HepG2 (cell line): ENCODE data around the gene NIBAN1. TPM values are rescaled to one million over a fixed set of nuclear protein-coding genes. Genes with fewer than 3 reads are reported as not detected.

Experiments used
- ATAC-seq: fragments of 200-7000 bp; cut with Tn5 transposase; 3 replicates; pipeline ENCODE4 v1.9.1; 2020; ENCODE audit warnings: mild to moderate bottlenecking, moderate library complexity
- BruUV-seq: library from RNA; stranded (reverse); fragments of 400-500 nt; replicated peaks from 2 replicates; lab custom pipeline; 2021; lab: Mats Ljungman, UMichigan
- CTCF ChIA-PET: fragments of 300-600 bp; formaldehyde crosslinking; extraction: SDS; loops from one replicate; lab custom pipeline; 2021; ENCODE audit warnings: low total read pairs, inconsistent platforms, low intra/inter-chr PET ratio; lab: Yijun Ruan, JAX
- POLR2A ChIA-PET: fragments of 350-600 bp; sonication (Branson Sonifier 250); formaldehyde crosslinking; loops from one replicate; lab custom pipeline; 2020; ENCODE audit warnings: antibody characterized with exemption, inconsistent platforms; lab: Yijun Ruan, JAX
- DNase-seq: peaks from one replicate; pipeline ENCODE4 v3.0.0-alpha.2; 2015; ENCODE audit warnings: low spot score
- FAIRE-seq: peaks from 3 replicates; lab custom pipeline; 2011; peaks lifted over from hg19 to GRCh38; lab: Jason Lieb, UNC
- H2AFZ ChIP-seq: one replicate; pipeline ENCODE4 v1.6.1; 2011; ENCODE audit warnings: low read length, inconsistent platforms
- H3K27ac ChIP-seq: fragments of 300-600 bp; 3 replicates; pipeline ENCODE4 v1.8.0; 2011; ENCODE audit warnings: mixed run types, mild to moderate bottlenecking, mixed read lengths, low read length, inconsistent platforms; ENCODE audit not compliant: insufficient read depth; ENCODE audit errors: extremely low read length
- H3K27me3 ChIP-seq, 2 experiments: fragments of 200-600 bp in 1 of 2; 2 replicates in 1 of 2; 3 replicates in 1 of 2; pipeline versions ENCODE4 v1.6.0 to v1.8.0; 2011; ENCODE audit warnings: low read length in 2 of 2, mild to moderate bottlenecking in 2 of 2, moderate library complexity in 2 of 2, inconsistent platforms in 1 of 2; ENCODE audit not compliant: insufficient read depth in 2 of 2, control insufficient read depth in 1 of 2
- H3K36me3 ChIP-seq, 2 experiments: fragments of 200-600 bp in 1 of 2; replicated peaks in 1 of 2; 2 replicates in 1 of 2; 3 replicates in 1 of 2; pipeline versions ENCODE4 v1.5.1 to v1.8.0; 2011; ENCODE audit warnings: low read length in 2 of 2, inconsistent platforms in 1 of 2; ENCODE audit not compliant: insufficient read depth in 2 of 2, control insufficient read depth in 1 of 2
- H3K4me1 ChIP-seq: 2 replicates; pipeline ENCODE4 v1.5.1; 2012; ENCODE audit warnings: low read length, inconsistent platforms; ENCODE audit not compliant: insufficient read depth
- H3K4me2 ChIP-seq: 2 replicates; pipeline ENCODE4 v1.6.0; 2011; ENCODE audit warnings: low read depth, low read length, inconsistent platforms
- H3K4me3 ChIP-seq, 3 experiments: fragments of 200-600 bp in 1 of 3; sonication (generic), shearing (Covaris generic) in 1 of 3; replicated peaks in 1 of 3; 2 replicates each; pipeline ENCODE4 v1.5.1; 2011 to 2016; ENCODE audit warnings: low read length in 3 of 3, inconsistent platforms in 2 of 3, low read depth in 2 of 3, mild to moderate bottlenecking in 2 of 3, control low read depth in 1 of 3, mixed read lengths in 1 of 3; ENCODE audit not compliant: insufficient read depth in 1 of 3
- H3K79me2 ChIP-seq: one replicate; pipeline ENCODE4 v1.6.1; 2011; ENCODE audit warnings: low read length, inconsistent platforms; ENCODE audit not compliant: insufficient read depth
- H3K9ac ChIP-seq: 2 replicates; pipeline ENCODE4 v1.6.0; 2011; ENCODE audit warnings: mild to moderate bottlenecking, low read depth, low read length, inconsistent platforms; ENCODE audit not compliant: insufficient read depth
- H3K9me3 ChIP-seq: 2 replicates; pipeline ENCODE4 v1.5.1; 2012; ENCODE audit warnings: mild to moderate bottlenecking, low read length
- H4K20me1 ChIP-seq: 2 replicates; pipeline ENCODE4 v1.6.0; 2011; ENCODE audit warnings: inconsistent platforms, mild to moderate bottlenecking, low read length, moderate library complexity; ENCODE audit not compliant: insufficient read depth
- FIP1L1 ChIP-seq: fragments of 200-400 bp; formaldehyde crosslinking; IDR thresholded peaks from 2 replicates; pipeline ENCODE4 v1.6.1; 2018; ENCODE audit warnings: low read depth, mild to moderate bottlenecking, low read length, moderate library complexity, borderline replicate concordance; ENCODE audit not compliant: insufficient read depth
- FOXO4 ChIP-seq: sonication (generic); formaldehyde crosslinking; conservative IDR thresholded peaks from 2 replicates; pipeline ENCODE4 v1.8.1; 2023; ENCODE audit warnings: missing genetic modification reagents
- HMG20B ChIP-seq: conservative IDR thresholded peaks from 2 replicates; pipeline ENCODE4 v1.6.1; 2016; ENCODE audit warnings: missing genetic modification reagents, missing compliant biosample characterization
- HOXA5 ChIP-seq: sonication (generic); formaldehyde crosslinking; IDR thresholded peaks from 2 replicates; pipeline ENCODE4 v1.4.0; 2020; ENCODE audit warnings: missing genetic modification reagents
- KLF15 ChIP-seq: sonication (generic); formaldehyde crosslinking; IDR thresholded peaks from 2 replicates; pipeline ENCODE4 v1.8.1; 2023; ENCODE audit warnings: borderline replicate concordance, mild to moderate bottlenecking, inconsistent platforms, missing genetic modification reagents, mixed read lengths
- KMT2A ChIP-seq: sonication (generic); formaldehyde crosslinking; IDR thresholded peaks from 2 replicates; pipeline ENCODE4 v1.4.0; 2020; ENCODE audit warnings: missing genetic modification reagents
- NCOA2 ChIP-seq: sonication (generic); formaldehyde crosslinking; IDR thresholded peaks from 2 replicates; pipeline ENCODE4 v1.8.0; 2022; ENCODE audit warnings: inconsistent platforms
- THAP11 ChIP-seq: IDR thresholded peaks from 2 replicates; pipeline ENCODE4 v1.6.1; 2016; ENCODE audit warnings: missing biosample characterization, missing genetic modification reagents
- U2AF1 ChIP-seq: fragments of 200-400 bp; formaldehyde crosslinking; optimal IDR thresholded peaks from 2 replicates; pipeline ENCODE3; 2017; ENCODE audit warnings: mild to moderate bottlenecking, low read depth, low read length
- ZBTB38 ChIP-seq: sonication (generic); formaldehyde crosslinking; IDR thresholded peaks from 2 replicates; pipeline ENCODE4 v1.5.1; 2020; ENCODE audit warnings: mild to moderate bottlenecking, missing genetic modification reagents
- ZBTB43 ChIP-seq: sonication (generic); formaldehyde crosslinking; conservative IDR thresholded peaks from 2 replicates; pipeline ENCODE4 v1.4.0; 2020; ENCODE audit warnings: missing genetic modification reagents
- ZC3H4 ChIP-seq: sonication (generic); formaldehyde crosslinking; IDR thresholded peaks from 2 replicates; pipeline ENCODE4 v1.4.0; 2020; ENCODE audit warnings: missing genetic modification reagents, borderline replicate concordance
- ZMYM4 ChIP-seq: sonication (generic); formaldehyde crosslinking; IDR thresholded peaks from 2 replicates; pipeline ENCODE4 v1.8.1; 2023; ENCODE audit warnings: mild to moderate bottlenecking, missing genetic modification reagents
- ZNF235 ChIP-seq: sonication (generic); formaldehyde crosslinking; IDR thresholded peaks from 2 replicates; pipeline ENCODE4 v1.8.1; 2023; ENCODE audit warnings: mild to moderate bottlenecking, missing genetic modification reagents, borderline replicate concordance
- ZNF431 ChIP-seq: sonication (generic); formaldehyde crosslinking; IDR thresholded peaks from 2 replicates; pipeline ENCODE4 v1.9.0; 2022; ENCODE audit warnings: missing genetic modification reagents, low read depth, mild to moderate bottlenecking, borderline replicate concordance
- ZNF556 ChIP-seq: sonication (generic); formaldehyde crosslinking; IDR thresholded peaks from 2 replicates; pipeline ENCODE4 v1.4.0; 2020; ENCODE audit warnings: mild to moderate bottlenecking, missing genetic modification reagents, borderline replicate concordance
- ZNF720 ChIP-seq: sonication (generic); formaldehyde crosslinking; IDR thresholded peaks from 2 replicates; pipeline ENCODE4 v1.4.0; 2020; ENCODE audit warnings: missing genetic modification reagents
- ZNF737 ChIP-seq: sonication (generic); formaldehyde crosslinking; IDR thresholded peaks from 2 replicates; pipeline ENCODE4 v1.5.0; 2020; ENCODE audit warnings: missing genetic modification reagents, mild to moderate bottlenecking, borderline replicate concordance
- ZNF766 ChIP-seq: sonication (generic); formaldehyde crosslinking; IDR thresholded peaks from 2 replicates; pipeline ENCODE4 v1.5.0; 2020; ENCODE audit warnings: missing genetic modification reagents, borderline replicate concordance
- WGBS: methylation state at CpG from one replicate; pipeline ENCODE4 v1.1.6; 2017; ENCODE audit warnings: low lambda C conversion rate; 5-methylcytosine and 5-hydroxymethylcytosine counted together
- in situ Hi-C: cut with HindIII; loops from 2 replicates; pipeline ENCODE4 v1.10.0; 2017; ENCODE audit warnings: low pct_unique_long_range_greater_than_20kb; ENCODE audit not compliant: extremely low pct_ligation_motif_present
- intact Hi-C: fragments of 100-400 bp; cut with micrococcal nuclease; formaldehyde crosslinking; loops from one replicate; pipeline ENCODE4 v1.10.0; 2022; ENCODE audit not compliant: unreplicated experiment
- polyA plus RNA-seq, 8 experiments: library from polyadenylated mRNA; depleted of rRNA in 3 of 8; stranded (reverse) in 7 of 8; unstranded in 1 of 8; fragments of >200 nt; fragmentation: Illumina TruSeq in 4 of 8; extraction: Trizol in 4 of 8; gene quantifications; 2 replicates each; pipeline versions ENCODE4 v1.2.1 to v1.2.3, GENCODE V29; 2011 to 2016; ENCODE audit warnings: low read depth in 4 of 8, missing spikeins in 1 of 8, mixed read lengths in 1 of 8; ENCODE audit not compliant: insufficient read depth in 1 of 8
- total RNA-seq, 5 experiments: library from RNA; depleted of rRNA; stranded (reverse); fragments of >200 nt; fragmentation: Illumina TruSeq; extraction: Trizol; gene quantifications; 2 replicates each; pipeline ENCODE4 v1.2.3, GENCODE V29; 2016; ENCODE audit warnings: low read depth in 1 of 5

NIBAN1 gene
- total and polyA plus RNA-seq, 2 of the 13 experiments (the other 11 are each of a cell fraction or from before 2014, with no cell fraction given) = not detected

GRCh38 chr1:184941410-184941733 lies 32.9 kb downstream of the NIBAN1 start:
- no peak overlapping the region for H2AFZ ChIP-seq
- H3K4me2 ChIP-seq = no peak overlapping the region
- TF ChIP-seq FIP1L1 (no peak), ZNF720 (CRISPR knock-in tag) (no peak), HMG20B (no peak), FOXO4 (no peak), ZNF737 (CRISPR knock-in tag) (no peak), ZNF431 (CRISPR knock-in tag) (no peak), ZBTB38 (CRISPR knock-in tag) (no peak), ZC3H4 (CRISPR knock-in tag) (no peak), NCOA2 (CRISPR knock-in tag) (no peak), ZNF766 (CRISPR knock-in tag) (no peak), KMT2A (CRISPR knock-in tag) (no peak), THAP11 (CRISPR knock-in tag) (no peak), KLF15 (no peak), ZMYM4 (CRISPR knock-in tag) (no peak), ZBTB43 (CRISPR knock-in tag) (no peak), HOXA5 (CRISPR knock-in tag) (no peak), U2AF1 (no peak), ZNF235 (CRISPR knock-in tag) (no peak), ZNF556 (CRISPR knock-in tag) (no peak)
- TF ChIP-seq, all 625 proteins: peak for 0
- 39% methylated on average over 2 of the region's 2 CpGs for WGBS
- ChIA-PET POLR2A (no interaction called here), CTCF (no interaction called here)
- DNase-seq (no peak), FAIRE-seq (no peak), ATAC-seq (no peak)
- H3K36me3 ChIP-seq = no peaks in the 10 kb centered on the region
- H3K9me3 ChIP-seq = no peaks in the 10 kb centered on the region
- H3K27me3 ChIP-seq = peaks cover 0 to 5% of the 10 kb centered on the region in 2 experiments; a peak in 2 of 5 replicates
- H3K4me1 ChIP-seq = no peaks in the 10 kb centered on the region
- BruUV-seq = no TSS peak
- H3K27ac ChIP-seq = no peak overlapping the region
- no peak overlapping the region for H3K4me3 ChIP-seq
- H3K9ac ChIP-seq = no peak overlapping the region
- in situ Hi-C loops (no loop called here), intact Hi-C loops (no loop called here)
- H3K79me2 ChIP-seq = no peaks in the 10 kb centered on the region
- no peaks in the 10 kb centered on the region for H4K20me1 ChIP-seq
